GM12878 (cell line): ENCODE results near the gene ZDHHC5. TPM values are rescaled to one million over a fixed set of nuclear protein-coding genes. Genes with fewer than 3 reads are reported as not detected.

Experiments used
- ATAC-seq: fragments of 200-7000 bp; cut with Tn5 transposase; 3 replicates; pipeline ENCODE4 v1.9.1; 2020; ENCODE audit warnings: mild to moderate bottlenecking, moderate library complexity
- BruUV-seq: library from RNA; stranded (reverse); fragments of 400-500 nt; replicated peaks from 2 replicates; lab custom pipeline; 2021; lab: Mats Ljungman, UMichigan
- CTCF ChIA-PET: fragments of 300-600 bp; sonication (Branson Sonifier 250); formaldehyde crosslinking; extraction: SDS; loops from one replicate; lab custom pipeline; 2021; ENCODE audit warnings: inconsistent platforms; lab: Yijun Ruan, JAX
- POLR2A ChIA-PET: fragments of 350-600 bp; formaldehyde crosslinking; extraction: SDS; loops from one replicate; lab custom pipeline; 2021; ENCODE audit warnings: inconsistent platforms; lab: Charles Lee
- RAD21 ChIA-PET: fragments of 300-600 bp; sonication (Branson Sonifier 250); formaldehyde crosslinking; loops from one replicate; lab custom pipeline; 2023; ENCODE audit warnings: antibody characterized with exemption; ENCODE audit not compliant: unreplicated experiment; lab: Charles Lee
- SMC1A ChIA-PET: fragments of 300-600 bp; sonication (Branson Sonifier 250); formaldehyde crosslinking; loops from one replicate; lab custom pipeline; 2023; ENCODE audit not compliant: unreplicated experiment, uncharacterized antibody; lab: Charles Lee
- DNase-seq: peaks from one replicate; pipeline ENCODE4 v3.0.0-alpha.2; 2011; ENCODE audit warnings: low read depth, low spot score
- FAIRE-seq: peaks from 3 replicates; lab custom pipeline; 2011; peaks lifted over from hg19 to GRCh38; lab: Jason Lieb, UNC
- H2AFZ ChIP-seq: 2 replicates; pipeline ENCODE4 v1.6.0; 2011; ENCODE audit warnings: low read depth, low read length, control low read depth; ENCODE audit not compliant: control insufficient read depth
- H3K27ac ChIP-seq: 2 replicates; pipeline ENCODE4 v1.5.1; 2011; ENCODE audit warnings: control low read depth; ENCODE audit not compliant: control insufficient read depth, insufficient read depth
- H3K27me3 ChIP-seq, 2 experiments: replicated peaks in 1 of 2; 2 replicates each; pipeline versions ENCODE4 v1.6.0 to v1.6.1; 2011; ENCODE audit warnings: low read length in 1 of 2; ENCODE audit not compliant: control insufficient read depth in 2 of 2, insufficient read depth in 2 of 2
- H3K36me3 ChIP-seq, 2 experiments: 2 replicates each; pipeline ENCODE4 v1.5.1; 2011; ENCODE audit warnings: low read length in 1 of 2; ENCODE audit not compliant: control insufficient read depth in 2 of 2, insufficient read depth in 2 of 2
- H3K4me1 ChIP-seq: 2 replicates; pipeline ENCODE4 v1.6.1; 2011; ENCODE audit warnings: mild to moderate bottlenecking, low read length, moderate library complexity, mixed read lengths; ENCODE audit not compliant: control insufficient read depth, insufficient read depth
- H3K4me2 ChIP-seq: 2 replicates; pipeline ENCODE4 v1.6.0; 2011; ENCODE audit warnings: control low read depth; ENCODE audit not compliant: control insufficient read depth, insufficient read depth
- H3K4me3 ChIP-seq: fragments of 200-600 bp; sonication (generic); 2 replicates; pipeline ENCODE4 v1.5.1; 2016
- H3K79me2 ChIP-seq: 2 replicates; pipeline ENCODE4 v1.6.0; 2011; ENCODE audit warnings: low read length; ENCODE audit not compliant: control insufficient read depth, insufficient read depth
- H3K9ac ChIP-seq: 2 replicates; pipeline ENCODE4 v1.8.0; 2011; ENCODE audit warnings: low read length, control low read depth, mixed read lengths; ENCODE audit not compliant: control insufficient read depth, insufficient read depth
- H3K9me3 ChIP-seq: replicated peaks from 3 replicates; pipeline ENCODE4 v1.5.1; 2011; ENCODE audit warnings: mild to moderate bottlenecking, low read length; ENCODE audit not compliant: control insufficient read depth, insufficient read depth
- H4K20me1 ChIP-seq: 2 replicates; pipeline ENCODE4 v1.6.0; 2011; ENCODE audit not compliant: control insufficient read depth, insufficient read depth
- CHD1 ChIP-seq: IDR thresholded peaks from 2 replicates; pipeline ENCODE4 v1.6.1; 2012; ENCODE audit warnings: low read depth, low read length, improper control_type of control experiment
- HDAC2 ChIP-seq: fragments of 200-600 bp; sonication (generic); IDR thresholded peaks from 2 replicates; pipeline ENCODE4 v1.6.1; 2017
- IKZF1 ChIP-seq: fragments of 450-650 bp; conservative IDR thresholded peaks from 2 replicates; pipeline ENCODE4 v1.6.1; 2017; ENCODE audit warnings: antibody characterized with exemption, mild to moderate bottlenecking
- MLLT1 ChIP-seq: fragments of 450-650 bp; IDR thresholded peaks from 2 replicates; pipeline ENCODE4 v1.6.1; 2016; ENCODE audit warnings: mild to moderate bottlenecking
- MTA2 ChIP-seq: fragments of 450-650 bp; IDR thresholded peaks from 2 replicates; pipeline ENCODE4 v1.6.1; 2016; ENCODE audit warnings: low read depth, mild to moderate bottlenecking, moderate library complexity
- MXI1 ChIP-seq: fragments of 150-350 bp; IDR thresholded peaks from 2 replicates; pipeline ENCODE4 v1.6.1; 2011; ENCODE audit warnings: low read depth, mild to moderate bottlenecking, inconsistent platforms, low read length, improper control_type of control experiment
- PAX5 ChIP-seq: IDR thresholded peaks from 2 replicates; pipeline ENCODE4 v1.6.1; 2011; ENCODE audit warnings: low read depth, low read length, borderline replicate concordance
- PBX3 ChIP-seq: IDR thresholded peaks from 2 replicates; pipeline ENCODE4 v1.6.1; 2011; ENCODE audit warnings: mild to moderate bottlenecking, low read depth, low read length, moderate library complexity; ENCODE audit not compliant: insufficient replicate concordance
- PKNOX1 ChIP-seq: fragments of 450-650 bp; IDR thresholded peaks from 2 replicates; pipeline ENCODE4 v1.6.1; 2016; ENCODE audit warnings: mild to moderate bottlenecking
- POLR2A ChIP-seq: IDR thresholded peaks from 2 replicates; pipeline ENCODE4 v1.6.1; 2011; ENCODE audit warnings: low read depth, mild to moderate bottlenecking, low read length
- SMC3 ChIP-seq: IDR thresholded peaks from 2 replicates; pipeline ENCODE4 v1.6.1; 2011; ENCODE audit warnings: low read length, improper control_type of control experiment, borderline replicate concordance
- TBL1XR1 ChIP-seq: IDR thresholded peaks from 2 replicates; pipeline ENCODE4 v1.6.1; 2012; ENCODE audit warnings: low read depth, low read length, improper control_type of control experiment
- ZBED1 ChIP-seq: IDR thresholded peaks from 2 replicates; pipeline ENCODE4 v1.6.1; 2016; ENCODE audit warnings: borderline replicate concordance
- ZZZ3 ChIP-seq: IDR thresholded peaks from 2 replicates; pipeline ENCODE4 v1.6.1; 2011; ENCODE audit warnings: low read depth; ENCODE audit not compliant: control insufficient read depth, insufficient read length
- WGBS: methylation state at CpG from one replicate; pipeline ENCODE4 v1.1.6; 2016; ENCODE audit warnings: low lambda C conversion rate; ENCODE audit not compliant: insufficient replicate concordance, insufficient coverage; ENCODE audit errors: missing lambda C conversion rate; 5-methylcytosine and 5-hydroxymethylcytosine counted together
- in situ Hi-C: fragments of 300-500 bp; cut with MboI; formaldehyde crosslinking; loops from 9 replicates; pipeline ENCODE4 v1.14.3; 2018; ENCODE audit warnings: mixed read lengths
- intact Hi-C: fragments of 100-400 bp; cut with micrococcal nuclease; formaldehyde crosslinking; loops from one replicate; pipeline ENCODE4 v1.14.2; 2022; ENCODE audit not compliant: unreplicated experiment
- polyA plus RNA-seq, 11 experiments: library from polyadenylated mRNA; depleted of rRNA in 4 of 11; unstranded in 6 of 11; stranded (reverse) in 5 of 11; fragments of >200 nt; fragmentation: Nextera tagmentation in 4 of 11; fragmentation: Illumina TruSeq in 1 of 11; extraction: Ambion mirVana in 4 of 11; extraction: Trizol in 1 of 11; gene quantifications; 1 replicate in 1 of 11; 2 replicates in 10 of 11; pipeline versions ENCODE4 v1.2.1 to v1.2.3, GENCODE V29; 2011 to 2016; ENCODE audit warnings: inconsistent platforms in 2 of 11, missing spikeins in 2 of 11, low read depth in 1 of 11
- total RNA-seq, 4 experiments: library from RNA; depleted of rRNA in 3 of 4; stranded (reverse); fragments of >200 nt in 3 of 4; fragmentation: Illumina TruSeq in 1 of 4; extraction: Trizol in 1 of 4; gene quantifications; 2 replicates each; pipeline versions ENCODE4 v1.2.1 to v1.2.3, GENCODE V29; 2013 to 2021
- TF ChIP-seq, protein P1 (sequence below): fragments of 450-650 bp; IDR thresholded peaks from 2 replicates; pipeline ENCODE4 v1.6.1; 2017; ENCODE audit warnings: antibody characterized with exemption, mild to moderate bottlenecking, moderate library complexity

The ZDHHC5 gene
- total and polyA plus RNA-seq, 10 of the 15 experiments (the other 5 are each of a cell fraction or from before 2014, with no cell fraction given) = 3.9 to 61.3 (median 37.6) TPM

- SMC1A ChIA-PET = interaction anchor here (1.0 to 2.1 kb wide), 2 partner anchors 8 to 81 kb away, joined by 3 to 6 read pairs; partner anchors contain the start of gene UBE2L6
- DNase-seq (no peak), FAIRE-seq (no peak), ATAC-seq (no peak)
- H3K4me2 ChIP-seq = peak overlapping the region; percentile 75
- H3K27ac ChIP-seq = no peak overlapping the region
- in situ Hi-C loops = no loop called here
- H4K20me1 ChIP-seq = no peaks in the 10 kb centered on the region
- WGBS = 13% methylated on average over 16 of the region's 23 CpGs
- no peak overlapping the region for H2AFZ ChIP-seq
- no peaks in the 10 kb centered on the region for H3K79me2 ChIP-seq
- CTCF ChIA-PET = interaction anchor here (0.7 to 13.9 kb wide), 10 partner anchors 9 to 326 kb away, joined by 3 to 319 read pairs (median 4); partner anchors contain the start of gene UBE2L6
- intact Hi-C loops = no loop called here
- no peaks in the 10 kb centered on the region for H3K9me3 ChIP-seq
- H3K4me3 ChIP-seq = peak overlapping the region; percentile 60; the same call in 1 of the 2 replicates
- no peak overlapping the region for H3K9ac ChIP-seq
- H3K36me3 ChIP-seq = no peaks in the 10 kb centered on the region
- peaks cover 12% of the 10 kb centered on the region for H3K4me1 ChIP-seq
- POLR2A ChIA-PET = interaction anchor here (0.7 to 1.0 kb wide), 2 partner anchors 10 to 13 kb away, joined by 3 to 10 read pairs; no protein-coding TSS in a partner anchor
- H3K27me3 ChIP-seq = peaks cover 12 to 17% of the 10 kb centered on the region in 2 experiments
- RAD21 ChIA-PET = interaction anchor here (0.7 to 1.2 kb wide), 2 partner anchors 66 to 634 kb away, joined by 3 to 4 read pairs; no protein-coding TSS in a partner anchor
- no TSS peak for BruUV-seq
- TF ChIP-seq PKNOX1 = peak; percentile 29; the same call in 1 of the 2 replicates
- no peak for TF ChIP-seq TBL1XR1
- TF ChIP-seq MLLT1 = peak; percentile 17; the same call in 1 of the 2 replicates
- no peak for TF ChIP-seq ZBED1
- no peak for TF ChIP-seq PAX5
- TF ChIP-seq, protein P1, sequence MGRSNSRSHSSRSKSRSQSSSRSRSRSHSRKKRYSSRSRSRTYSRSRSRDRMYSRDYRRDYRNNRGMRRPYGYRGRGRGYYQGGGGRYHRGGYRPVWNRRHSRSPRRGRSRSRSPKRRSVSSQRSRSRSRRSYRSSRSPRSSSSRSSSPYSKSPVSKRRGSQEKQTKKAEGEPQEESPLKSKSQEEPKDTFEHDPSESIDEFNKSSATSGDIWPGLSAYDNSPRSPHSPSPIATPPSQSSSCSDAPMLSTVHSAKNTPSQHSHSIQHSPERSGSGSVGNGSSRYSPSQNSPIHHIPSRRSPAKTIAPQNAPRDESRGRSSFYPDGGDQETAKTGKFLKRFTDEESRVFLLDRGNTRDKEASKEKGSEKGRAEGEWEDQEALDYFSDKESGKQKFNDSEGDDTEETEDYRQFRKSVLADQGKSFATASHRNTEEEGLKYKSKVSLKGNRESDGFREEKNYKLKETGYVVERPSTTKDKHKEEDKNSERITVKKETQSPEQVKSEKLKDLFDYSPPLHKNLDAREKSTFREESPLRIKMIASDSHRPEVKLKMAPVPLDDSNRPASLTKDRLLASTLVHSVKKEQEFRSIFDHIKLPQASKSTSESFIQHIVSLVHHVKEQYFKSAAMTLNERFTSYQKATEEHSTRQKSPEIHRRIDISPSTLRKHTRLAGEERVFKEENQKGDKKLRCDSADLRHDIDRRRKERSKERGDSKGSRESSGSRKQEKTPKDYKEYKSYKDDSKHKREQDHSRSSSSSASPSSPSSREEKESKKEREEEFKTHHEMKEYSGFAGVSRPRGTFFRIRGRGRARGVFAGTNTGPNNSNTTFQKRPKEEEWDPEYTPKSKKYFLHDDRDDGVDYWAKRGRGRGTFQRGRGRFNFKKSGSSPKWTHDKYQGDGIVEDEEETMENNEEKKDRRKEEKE = peak; percentile 79
- peak; percentile 35; the same call in 1 of the 2 replicates for TF ChIP-seq IKZF1
- no peak for TF ChIP-seq HDAC2
- no peak for TF ChIP-seq ZZZ3
- TF ChIP-seq POLR2A = no peak
- peak; percentile 74; the same call in 1 of the 2 replicates for TF ChIP-seq MXI1
- TF ChIP-seq PBX3 = no peak
- no peak for TF ChIP-seq SMC3
- TF ChIP-seq CHD1 = peak; percentile 92; the same call in 1 of the 2 replicates
- peak; percentile 34; the same call in 1 of the 2 replicates for TF ChIP-seq MTA2
Measured at GRCh38 chr11:57648801-57649735, 18.8 kb upstream of the ZDHHC5 start.
